Forelimb muscle (tissue), 1 donor: ENCODE results near the gene ZFAND5. TPM values are rescaled to one million over a fixed set of nuclear protein-coding genes. Genes with fewer than 3 reads are reported as not detected.

ENCODE experiments used
- DNase-seq: peaks from one replicate; pipeline ENCODE4 v3.0.0-alpha.2; 2013; ENCODE audit warnings: low read depth
- polyA plus RNA-seq: library from polyadenylated mRNA; unstranded; fragments of 120-200 nt; gene quantifications from one replicate; pipeline ENCODE4 v1.2.1, GENCODE V29; 2013; ENCODE audit not compliant: insufficient read length

ZFAND5 gene
- polyA plus RNA-seq, 1 donor = 140 TPM

GRCh38 chr9:72324974-72325373 is 40.0 kb downstream of the ZFAND5 start:
- DNase-seq = no peak

- no peak for DNase-seq
These were observed 42.3 kb downstream of the ZFAND5 start for GRCh38 chr9:72322678-72323077.

GRCh38 chr9:72322259-72322658 is 42.7 kb downstream of the ZFAND5 start:
- DNase-seq = no peak

DNA sequence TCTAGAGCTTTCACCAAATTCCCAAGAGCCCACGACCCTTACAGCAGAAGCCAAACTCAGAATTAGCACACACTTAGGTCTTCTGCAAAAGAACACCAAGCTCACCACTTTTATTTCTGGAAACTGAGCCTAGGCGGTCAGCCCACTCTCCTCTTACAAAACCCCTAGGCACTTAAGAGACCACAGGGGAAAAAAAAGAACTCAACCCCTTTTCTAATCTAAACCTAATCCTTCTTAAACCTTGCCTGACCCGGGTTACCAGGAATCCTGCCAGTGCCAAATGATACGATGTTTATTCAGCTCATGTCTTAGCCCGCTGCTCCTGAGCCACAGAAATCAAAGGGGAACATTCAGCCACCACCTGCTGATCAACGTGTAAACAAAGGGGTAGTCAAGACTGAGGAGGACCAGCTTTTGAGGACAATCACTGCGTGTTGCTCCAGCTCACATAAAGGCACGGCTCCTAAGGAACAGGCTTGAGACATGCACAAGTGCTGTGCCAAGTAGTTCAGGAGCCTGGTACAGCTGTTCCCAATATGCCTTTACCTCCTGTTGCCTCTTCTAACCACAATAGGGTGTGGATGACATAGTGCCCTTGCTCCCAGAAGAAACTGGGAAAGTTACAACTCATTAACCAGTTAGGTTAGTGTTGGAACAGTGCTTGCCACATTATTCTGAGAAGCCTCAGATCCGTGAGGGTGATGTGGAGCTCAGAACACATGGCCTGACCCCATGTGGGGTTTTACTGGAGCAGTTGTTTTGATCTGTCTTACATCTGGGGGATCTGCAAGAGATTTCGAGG is 49.3 kb downstream of the ZFAND5 start:
- no peak for DNase-seq

DNA sequence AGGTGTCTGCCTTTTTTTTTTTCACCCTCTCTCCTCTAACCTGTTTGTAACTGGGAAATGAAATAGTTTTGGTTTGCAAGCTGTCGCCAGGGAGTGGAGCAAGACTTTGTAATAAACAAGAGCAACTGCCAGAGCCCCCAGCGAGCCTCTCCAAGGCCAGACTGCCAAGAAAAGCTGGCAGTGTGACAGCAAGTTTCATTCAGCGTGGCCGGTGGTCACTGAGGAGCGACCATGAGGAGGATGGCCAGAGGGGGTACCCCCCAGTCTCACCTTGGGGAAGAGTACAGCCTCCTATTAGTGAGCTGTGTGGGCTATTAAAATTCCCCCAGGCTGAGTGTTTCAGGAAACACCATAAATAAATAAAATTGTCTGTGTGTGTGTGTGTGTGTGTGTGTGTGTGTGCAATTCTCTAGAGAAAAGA is 49.9 kb downstream of the ZFAND5 start:
- no peak for DNase-seq

GRCh38 chr9:72313507-72313906 is 51.5 kb downstream of the ZFAND5 start:
- DNase-seq = no peak

DNA sequence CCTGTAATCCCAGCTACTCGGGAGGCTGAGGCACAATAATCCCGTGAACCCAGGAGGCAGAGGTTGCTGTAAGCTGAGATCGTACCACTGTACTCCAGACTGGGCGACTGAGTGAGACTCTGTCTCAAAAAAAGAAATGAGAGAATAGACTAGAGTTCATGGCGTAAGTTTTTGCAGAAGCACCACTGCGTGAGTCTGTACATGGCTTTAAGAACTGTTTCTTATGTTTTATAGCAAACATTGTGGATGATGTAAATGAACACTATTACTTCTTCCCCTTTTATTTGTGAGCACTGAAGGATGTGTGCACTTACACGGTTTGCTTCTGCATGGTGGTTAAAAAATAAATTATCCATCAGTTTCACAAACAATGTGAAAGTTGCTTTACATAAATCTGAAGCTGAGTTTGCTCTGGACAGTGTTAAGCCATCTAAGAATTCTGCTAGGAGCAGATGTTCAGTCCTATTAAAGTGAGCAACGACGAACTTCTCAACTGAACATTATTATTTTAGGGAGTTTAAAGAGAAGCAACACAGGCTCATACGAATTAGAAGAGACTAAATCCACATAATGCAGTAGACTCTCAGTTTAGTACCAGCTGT is 52.5 kb downstream of the ZFAND5 start:
- no peak for DNase-seq

- no peak for DNase-seq
These were observed 55.5 kb downstream of the ZFAND5 start for GRCh38 chr9:72309364-72310133.

- no peak for DNase-seq
These were observed 58.2 kb downstream of the ZFAND5 start for GRCh38 chr9:72306761-72307160.

DNA sequence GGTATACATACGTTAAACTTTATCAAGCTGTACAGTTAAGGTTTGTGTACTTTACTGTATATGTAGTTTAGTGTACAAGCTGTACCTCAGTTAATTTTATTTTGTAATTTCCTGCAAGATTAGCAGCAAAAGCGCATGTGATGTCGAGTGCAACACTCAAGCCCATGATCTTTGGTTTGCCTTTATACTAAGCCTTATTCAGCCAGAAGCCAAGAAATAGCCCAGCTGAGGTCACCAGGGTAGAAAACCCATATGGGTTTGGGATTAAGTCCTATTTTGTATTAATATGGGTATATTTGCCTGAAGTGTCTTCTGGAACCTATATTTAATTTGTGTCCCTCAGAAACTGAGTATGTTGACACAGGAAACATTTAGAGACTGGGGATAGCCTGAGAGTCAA is 59.3 kb downstream of the ZFAND5 start:
- DNase-seq = no peak

DNA sequence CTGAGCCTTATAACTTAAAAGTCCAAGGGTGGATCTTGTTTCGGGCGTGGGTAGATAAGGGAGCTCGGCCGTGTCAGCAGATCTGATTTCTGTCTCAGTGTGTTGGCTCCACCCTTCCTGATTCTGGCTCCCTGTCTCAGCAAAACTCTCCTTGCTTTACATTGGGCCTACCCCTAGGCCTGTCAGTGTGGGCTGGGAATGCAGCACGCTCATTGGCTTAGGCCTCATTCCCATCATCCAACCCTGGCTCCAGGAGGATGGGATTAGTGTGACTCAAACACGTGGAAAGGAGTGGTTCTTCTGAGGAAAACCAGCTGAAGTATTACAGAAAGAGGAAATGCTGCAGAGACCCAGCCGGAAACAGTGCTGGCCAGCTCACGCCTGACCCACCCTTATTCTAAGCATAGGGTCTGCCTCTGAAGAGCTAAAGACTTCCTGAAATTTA is 59.9 kb downstream of the ZFAND5 start:
- DNase-seq = peak; percentile 75

GRCh38 chr9:72304538-72304937 is 60.5 kb downstream of the ZFAND5 start:
- DNase-seq = no peak

Other genes starting within 250 kb of the ZFAND5 start
- gene GDA, start 215.8 kb downstream of the ZFAND5 start, polyA plus RNA-seq = 1.1 TPM
- gene TMC1, start 156.4 kb upstream of the ZFAND5 start, polyA plus RNA-seq = 0.59 TPM